Thyroid gland (tissue), 4 donors: ENCODE measurements around the gene COQ8A.

Experiments used
- POLR2A ChIP-seq, 2 donors: fragments of 450-650 bp; IDR thresholded peaks; one replicate each; pipeline ENCODE4 v1.6.1; 2017; ENCODE audit warnings: antibody characterized with exemption in 2 of 2, mild to moderate bottlenecking in 2 of 2, moderate library complexity in 1 of 2
- TF ChIP-seq, protein P1 (sequence below), 6 experiments: fragments of 200-600 bp in 3 of 6; fragments of 450-650 bp in 3 of 6; sonication (generic) in 3 of 6; IDR thresholded peaks; one replicate each; pipeline ENCODE4 v1.5.1; 2016 to 2019; ENCODE audit warnings: antibody characterized with exemption in 6 of 6, mild to moderate bottlenecking in 2 of 6, inconsistent platforms in 1 of 6, moderate library complexity in 1 of 6

DNA sequence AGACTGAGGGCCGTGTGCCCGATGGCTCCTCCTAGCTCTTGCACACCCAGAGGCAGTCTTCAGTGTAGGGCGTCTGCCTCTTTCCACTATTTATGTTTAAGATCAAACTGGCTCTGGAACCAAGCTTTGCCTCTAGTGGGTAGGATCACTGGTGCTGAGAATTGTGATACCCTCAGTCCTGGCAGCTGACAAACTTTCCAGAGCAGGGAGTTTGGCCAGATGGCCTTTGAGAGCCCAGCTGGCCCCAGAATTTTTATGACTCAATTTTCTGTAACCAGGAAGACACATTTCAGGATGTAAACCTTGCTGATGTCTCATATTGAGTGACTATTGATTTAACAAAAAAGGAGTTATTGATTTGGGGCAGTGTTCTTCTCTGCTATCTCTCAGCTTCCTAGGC is 6.7 kb downstream of the COQ8A start:
- TF ChIP-seq POLR2A (IDR thresholded peaks at IDR 0.05), result no peak
- TF ChIP-seq, protein P1, sequence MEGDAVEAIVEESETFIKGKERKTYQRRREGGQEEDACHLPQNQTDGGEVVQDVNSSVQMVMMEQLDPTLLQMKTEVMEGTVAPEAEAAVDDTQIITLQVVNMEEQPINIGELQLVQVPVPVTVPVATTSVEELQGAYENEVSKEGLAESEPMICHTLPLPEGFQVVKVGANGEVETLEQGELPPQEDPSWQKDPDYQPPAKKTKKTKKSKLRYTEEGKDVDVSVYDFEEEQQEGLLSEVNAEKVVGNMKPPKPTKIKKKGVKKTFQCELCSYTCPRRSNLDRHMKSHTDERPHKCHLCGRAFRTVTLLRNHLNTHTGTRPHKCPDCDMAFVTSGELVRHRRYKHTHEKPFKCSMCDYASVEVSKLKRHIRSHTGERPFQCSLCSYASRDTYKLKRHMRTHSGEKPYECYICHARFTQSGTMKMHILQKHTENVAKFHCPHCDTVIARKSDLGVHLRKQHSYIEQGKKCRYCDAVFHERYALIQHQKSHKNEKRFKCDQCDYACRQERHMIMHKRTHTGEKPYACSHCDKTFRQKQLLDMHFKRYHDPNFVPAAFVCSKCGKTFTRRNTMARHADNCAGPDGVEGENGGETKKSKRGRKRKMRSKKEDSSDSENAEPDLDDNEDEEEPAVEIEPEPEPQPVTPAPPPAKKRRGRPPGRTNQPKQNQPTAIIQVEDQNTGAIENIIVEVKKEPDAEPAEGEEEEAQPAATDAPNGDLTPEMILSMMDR (IDR thresholded peaks at IDR 0.05), result no peak
